ENCODE measurements around the gene POLE4.

Gene POLE4

DNA sequence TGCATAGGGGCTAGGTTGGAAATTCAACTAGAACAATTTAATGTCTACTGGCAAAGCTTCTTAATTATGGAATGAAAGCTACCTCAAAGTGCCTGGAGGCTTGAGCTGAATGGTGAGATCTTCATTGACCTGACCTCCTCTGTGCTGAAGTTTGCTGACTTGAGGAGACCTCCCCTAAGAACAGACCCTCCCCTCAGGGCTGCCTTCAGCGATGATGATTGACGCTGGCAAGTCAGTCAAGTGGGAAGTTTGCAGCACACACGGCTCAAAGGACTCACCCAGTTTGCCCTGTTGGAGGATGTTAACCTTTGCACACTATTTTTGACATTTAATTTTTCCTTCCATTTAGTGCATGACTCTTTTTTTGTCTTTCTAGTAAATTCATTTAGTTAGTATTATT is 17.2 kb upstream of the POLE4 start:
- no peak for DNase-seq

DNA sequence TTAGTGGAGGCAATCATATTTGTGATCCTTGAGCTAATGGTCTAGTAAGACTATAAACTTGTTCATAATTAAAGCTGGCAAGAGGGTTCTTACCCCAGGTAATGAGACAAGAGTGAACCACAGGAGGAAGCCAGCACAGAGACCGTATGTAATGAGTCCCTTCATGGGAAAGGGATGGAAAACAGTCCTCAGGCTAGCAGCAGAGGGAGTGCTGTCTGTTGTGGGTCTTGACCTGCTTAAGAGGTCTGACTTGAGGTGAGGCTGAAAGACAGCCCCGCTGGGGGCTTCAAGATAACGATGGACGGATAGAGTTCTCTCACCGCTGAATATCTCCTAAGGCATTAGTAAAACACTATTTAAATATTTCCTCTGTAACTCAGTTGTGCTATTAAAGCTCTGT is 16.2 kb upstream of the POLE4 start:
- no peak for DNase-seq

DNA sequence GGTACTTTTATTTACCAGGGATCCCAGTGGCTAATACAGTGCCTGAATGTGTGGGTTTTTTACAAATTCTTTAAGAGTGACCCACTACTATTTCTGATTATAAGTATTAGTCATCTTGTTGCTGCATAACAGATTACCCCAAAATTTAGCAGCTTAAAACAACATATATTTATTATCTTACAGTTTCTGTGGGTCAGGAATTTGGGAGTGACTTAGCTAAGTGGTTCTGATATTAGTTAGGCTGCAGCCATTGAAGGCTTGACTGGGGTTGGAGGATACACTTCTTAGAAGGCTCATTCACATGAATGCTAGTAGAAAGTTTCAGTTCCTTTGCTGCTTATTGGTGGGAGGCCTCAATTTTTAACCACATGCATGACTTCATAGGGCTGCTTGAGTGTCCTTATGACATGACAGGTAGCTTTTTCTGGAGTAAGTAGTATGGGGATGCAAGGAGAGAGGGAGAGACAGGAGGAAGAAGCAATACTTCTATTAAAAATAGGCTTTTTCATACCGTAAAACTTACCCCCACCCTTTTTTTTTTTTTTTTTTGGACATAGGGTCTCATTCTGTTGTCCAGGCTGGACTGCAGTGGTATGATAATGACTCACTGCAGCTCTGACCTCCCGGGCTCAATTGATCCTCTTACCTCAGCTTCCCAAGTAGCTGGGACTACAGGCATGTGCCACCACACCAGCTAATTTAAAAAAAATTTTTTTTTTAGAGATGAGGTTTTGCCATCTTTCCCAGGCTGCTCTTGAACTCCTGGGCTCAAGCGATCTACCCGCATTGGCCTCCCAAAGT is 13.3 kb upstream of the POLE4 start:
- DNase-seq: no peak

DNA sequence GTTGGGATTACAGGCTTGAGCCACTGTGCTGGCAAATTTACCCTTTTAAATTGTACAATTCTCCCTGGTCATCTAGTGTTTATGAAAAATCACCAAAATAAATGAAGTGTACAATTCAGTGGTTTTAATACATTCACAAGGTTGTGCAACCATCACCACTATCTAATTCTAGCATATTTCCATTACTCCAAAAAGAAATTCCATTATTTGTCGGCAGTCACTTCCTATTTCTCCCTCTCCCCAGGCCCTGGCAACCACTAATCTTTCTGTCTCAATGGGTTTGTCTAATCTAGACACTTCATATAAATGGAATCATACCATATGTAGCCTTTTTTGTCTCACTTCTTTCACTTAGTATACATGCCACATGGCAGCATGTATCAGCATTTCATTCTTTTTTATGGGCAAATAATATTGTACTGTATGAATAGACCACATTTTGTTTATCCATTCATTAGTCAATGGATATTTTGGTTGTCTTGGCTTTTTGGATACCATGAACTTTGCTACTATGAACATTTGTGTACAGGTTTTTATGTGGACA is 12.6 kb upstream of the POLE4 start:
- no peak for DNase-seq

DNA sequence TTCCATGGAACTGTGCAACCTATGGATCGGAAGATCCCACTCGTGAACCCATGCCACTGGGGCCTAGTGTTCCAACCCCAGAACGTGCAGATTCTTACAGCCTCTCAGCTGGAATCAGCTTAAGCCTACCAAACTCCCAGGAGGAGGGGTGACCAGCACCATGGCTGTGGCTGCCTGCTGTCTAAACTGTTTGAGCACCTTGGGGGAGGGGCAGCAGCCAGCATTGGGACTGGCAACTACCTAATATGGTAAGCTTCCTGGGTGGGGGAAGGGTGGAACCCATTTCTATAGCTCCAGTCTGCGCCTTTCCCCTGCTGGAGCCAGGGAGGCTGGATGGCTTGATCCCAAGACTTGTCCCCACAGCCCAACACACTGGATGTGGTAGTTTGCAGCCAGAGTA is 10.7 kb upstream of the POLE4 start:
- DNase-seq: no peak

DNA sequence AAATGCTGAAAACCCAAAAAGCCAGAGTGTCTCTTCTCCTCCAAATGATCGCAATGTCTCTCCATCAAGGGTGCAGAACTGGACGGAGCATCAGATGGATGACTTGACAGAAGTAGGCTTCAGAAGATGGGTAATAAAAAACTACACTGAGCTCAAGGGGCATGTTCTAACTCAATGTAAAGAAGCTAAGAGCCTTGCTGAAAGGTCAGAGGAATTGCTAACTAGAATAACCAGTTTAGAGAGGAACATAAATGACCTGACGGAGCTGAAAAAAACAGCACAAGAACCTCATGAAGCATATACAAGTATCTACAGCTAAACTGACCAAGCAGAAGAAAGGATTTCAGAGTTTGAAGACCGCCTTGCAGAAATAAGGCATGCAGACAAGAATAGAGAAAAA is 9.7 kb upstream of the POLE4 start:
- DNase-seq: no peak

DNA sequence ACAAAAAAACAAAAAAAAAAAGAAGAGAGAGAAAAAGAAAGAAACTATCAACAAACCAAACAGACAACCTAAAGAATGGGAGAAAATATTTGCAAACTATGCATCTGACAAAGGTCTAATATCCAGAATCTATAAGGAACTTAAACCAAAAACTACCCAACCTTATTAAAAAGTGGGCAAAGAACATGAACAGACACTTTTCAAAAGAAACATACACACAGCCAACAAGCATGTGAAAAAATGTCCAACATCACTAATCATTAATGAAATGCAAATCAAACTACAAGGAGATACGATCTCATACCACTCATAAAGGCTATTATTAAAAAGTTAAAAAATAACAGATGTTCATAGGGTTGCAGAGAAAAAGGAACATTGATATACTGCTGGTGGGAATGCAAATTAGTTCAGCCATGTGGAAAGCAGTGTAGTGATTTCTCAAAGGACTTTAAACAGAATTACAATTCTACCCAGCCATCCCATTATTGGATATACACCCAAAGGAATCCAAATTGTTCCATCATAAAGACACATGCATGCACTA is 7.2 kb upstream of the POLE4 start:
- DNase-seq: no peak

DNA sequence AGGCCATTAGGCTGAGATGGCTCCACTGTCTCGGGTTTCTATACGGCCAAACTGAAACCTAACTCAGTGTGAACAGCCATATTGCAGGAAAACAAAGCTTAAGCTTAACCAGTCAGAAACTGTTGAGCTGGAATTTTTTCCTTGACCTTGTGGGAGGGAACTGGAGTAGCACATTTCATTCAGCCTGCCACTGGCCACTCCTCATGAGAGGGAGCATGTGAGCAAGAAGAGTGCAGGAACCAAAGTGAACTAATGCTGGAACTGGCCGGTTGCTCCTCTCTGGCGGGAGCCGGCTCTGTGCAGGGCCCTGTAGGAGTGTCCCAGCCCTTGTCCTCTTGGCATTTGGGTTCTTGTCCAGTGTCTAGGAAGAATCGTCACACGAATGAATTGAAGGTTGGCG is 5.9 kb upstream of the POLE4 start:
- DNase-seq: no peak

DNA sequence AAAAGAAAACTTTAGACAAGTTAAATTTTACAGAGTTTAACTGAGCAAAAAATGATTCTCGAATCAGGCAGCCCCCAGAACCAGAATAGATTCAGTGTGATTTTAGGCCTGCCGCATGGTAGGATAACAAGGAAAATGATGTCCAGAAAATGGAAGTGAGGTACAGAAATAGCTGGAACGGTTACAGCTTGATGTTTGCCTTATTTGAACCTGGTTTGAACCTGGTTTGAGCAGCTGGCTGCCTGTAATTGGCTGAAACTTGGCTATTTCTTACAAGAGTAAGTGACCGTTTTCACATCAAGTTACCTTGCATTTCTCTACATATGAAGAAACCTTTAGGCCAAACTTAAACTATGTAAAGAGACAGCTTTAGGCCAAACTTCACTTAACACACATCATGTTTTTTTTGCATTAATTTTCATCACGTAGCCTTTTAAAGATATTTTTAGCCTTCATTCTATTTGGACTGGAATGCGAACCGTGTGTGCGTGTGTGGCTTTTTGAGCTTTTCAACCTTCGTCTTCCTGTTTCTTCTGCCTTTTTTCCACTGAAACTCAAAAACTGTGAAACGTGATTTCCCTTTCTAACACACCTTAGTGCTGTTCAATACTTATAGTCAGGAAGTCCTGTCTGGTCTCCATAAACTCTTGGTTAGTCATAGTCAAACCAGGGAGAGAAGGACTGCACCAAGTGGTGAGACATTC is 4.5 kb upstream of the POLE4 start:
- DNase-seq: no peak

DNA sequence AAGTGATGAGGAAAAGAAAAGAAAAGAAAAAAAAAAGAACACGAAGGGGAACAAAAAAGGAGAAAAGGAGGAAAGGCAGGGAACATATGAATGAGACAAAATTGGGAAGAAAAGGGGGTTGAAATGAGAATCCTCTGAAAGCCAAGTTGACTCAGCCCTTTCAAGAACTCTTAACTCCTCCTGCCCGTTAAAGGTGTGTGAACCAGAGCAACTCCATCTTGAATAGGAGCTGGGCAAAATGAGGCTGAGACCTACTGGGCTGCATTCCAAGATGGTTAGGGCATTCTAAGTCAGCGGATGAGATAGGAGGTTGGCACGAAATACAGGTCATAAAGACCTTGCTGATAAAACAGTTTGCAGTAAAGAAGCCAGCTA is 4.0 kb upstream of the POLE4 start:
- DNase-seq: no peak

DNA sequence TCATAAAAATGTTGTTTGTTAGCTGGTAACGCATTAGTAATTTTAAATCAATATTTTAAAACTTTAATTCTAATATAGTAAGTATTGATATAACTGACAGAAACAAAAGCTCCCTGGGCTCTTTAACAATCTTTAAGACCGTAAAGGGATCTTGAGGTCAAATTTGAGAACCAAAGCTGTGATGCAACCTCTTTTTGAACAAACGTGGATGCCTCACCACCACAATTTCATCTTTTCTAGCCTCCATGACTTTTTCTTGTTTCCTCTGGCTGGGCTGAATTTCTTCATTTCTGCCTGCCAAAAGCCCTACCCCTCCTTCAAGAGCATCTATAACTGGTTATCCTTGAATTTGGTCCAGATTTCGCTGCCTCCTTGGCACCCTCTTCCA is 563 bp upstream of the POLE4 start:
- DNase-seq: no peak

DNA sequence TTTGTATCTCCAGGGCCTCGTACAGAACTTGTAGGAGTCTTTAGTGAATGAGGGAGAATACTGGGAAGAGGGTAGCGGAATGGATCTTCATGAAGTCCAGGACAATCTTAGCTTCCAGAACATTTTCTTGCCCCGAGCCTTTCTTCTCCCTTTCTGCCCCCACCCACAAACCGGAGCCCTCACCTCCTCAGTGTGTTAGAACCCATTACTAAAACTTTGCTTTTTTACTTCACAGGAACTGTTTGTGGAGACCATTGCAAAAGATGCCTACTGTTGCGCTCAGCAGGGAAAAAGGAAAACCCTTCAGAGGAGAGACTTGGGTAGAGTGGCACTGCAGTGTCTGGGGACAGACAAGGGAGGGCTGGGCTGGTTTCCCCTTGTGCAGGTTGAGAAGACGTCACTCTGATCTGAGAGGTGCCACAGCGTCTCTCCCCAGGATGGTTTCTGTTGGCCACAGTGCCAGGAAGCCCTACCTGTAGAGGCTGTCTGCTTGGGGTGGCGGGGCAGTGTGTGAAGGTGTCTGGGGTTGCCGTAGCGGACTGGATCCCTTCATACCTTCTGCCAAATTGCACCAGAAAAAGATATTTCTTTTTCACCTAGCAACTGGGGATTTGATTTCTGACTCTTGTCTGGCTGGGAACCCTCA is 786 bp downstream of the POLE4 start:
- no peak for DNase-seq

DNA sequence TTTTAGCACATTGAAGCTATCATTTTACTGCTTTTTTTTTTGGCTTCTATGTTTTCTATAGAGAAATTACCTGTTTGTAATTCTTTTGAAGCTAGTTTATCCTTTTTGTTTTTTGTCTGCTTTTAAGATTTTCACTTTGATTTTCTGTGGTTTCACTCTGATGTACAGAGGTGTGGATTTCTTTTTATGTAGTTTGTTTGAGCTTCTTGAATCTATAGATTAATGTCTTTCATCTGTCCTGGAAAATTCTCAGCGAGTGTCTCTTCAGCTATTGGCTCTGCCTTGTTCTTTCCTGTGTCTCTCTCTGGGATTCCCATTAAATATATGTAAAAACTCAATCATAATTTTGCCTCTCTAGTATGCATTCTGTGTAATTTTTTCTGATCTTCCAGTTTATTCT is 8.4 kb downstream of the POLE4 start:
- DNase-seq: no peak

DNA sequence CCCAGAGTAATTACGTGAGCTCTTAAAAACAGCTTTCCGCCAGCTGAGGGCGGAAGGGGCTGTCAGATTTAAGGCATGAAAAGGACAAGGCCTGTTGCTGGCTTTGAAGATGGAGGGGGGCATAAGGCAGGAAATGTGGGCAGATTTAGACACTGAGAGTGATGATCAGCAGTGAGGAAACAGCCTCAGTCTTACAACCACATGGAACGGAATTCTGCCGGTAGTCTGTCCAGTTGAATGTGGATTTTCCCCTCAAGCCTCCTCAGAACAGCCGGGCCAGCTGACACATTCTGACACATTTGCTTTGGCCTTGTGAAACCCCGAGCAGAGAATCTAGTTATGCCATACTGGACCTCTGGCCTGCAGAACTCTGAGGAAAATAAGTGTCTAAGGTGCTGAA is 16.6 kb downstream of the POLE4 start:
- DNase-seq: no peak

DNA sequence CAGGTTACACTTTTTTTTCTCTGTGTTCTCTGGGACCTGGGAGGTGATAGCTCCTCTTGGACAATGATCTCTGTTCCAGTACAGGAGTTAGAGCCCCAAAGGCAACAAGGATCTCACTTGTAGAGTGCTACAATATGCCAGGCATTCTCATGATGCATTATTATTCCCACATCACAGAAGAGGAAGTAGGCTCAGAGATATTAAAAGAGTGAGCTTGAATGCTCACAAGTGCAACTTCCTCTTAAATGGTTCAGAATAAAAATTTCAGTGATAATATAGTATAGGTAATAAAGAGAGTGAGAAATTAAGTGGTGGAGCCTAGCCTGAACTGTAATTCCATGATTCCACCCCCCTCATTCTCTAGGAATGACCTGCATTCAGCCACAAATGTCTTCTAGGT is 21.4 kb downstream of the POLE4 start:
- no peak for DNase-seq

DNA sequence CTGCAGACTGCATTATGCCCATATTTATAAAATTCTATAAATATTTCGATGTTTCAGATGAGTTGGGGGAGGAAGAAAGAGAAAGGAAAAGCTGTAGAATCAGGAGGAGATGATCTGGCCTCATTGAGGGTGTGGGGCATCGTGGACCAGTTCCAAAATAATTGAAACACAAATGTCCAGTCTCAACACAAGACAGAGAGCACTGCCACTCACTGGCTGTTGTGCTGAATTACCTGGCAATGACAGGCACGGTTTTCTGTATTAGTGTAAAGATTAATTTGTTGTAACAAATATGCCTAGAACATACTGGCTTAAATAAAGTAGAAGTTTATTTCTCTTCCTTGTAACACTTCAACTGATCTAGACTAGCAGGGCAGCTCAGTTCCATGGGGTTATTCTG is 24.1 kb downstream of the POLE4 start:
- no peak for DNase-seq

DNA sequence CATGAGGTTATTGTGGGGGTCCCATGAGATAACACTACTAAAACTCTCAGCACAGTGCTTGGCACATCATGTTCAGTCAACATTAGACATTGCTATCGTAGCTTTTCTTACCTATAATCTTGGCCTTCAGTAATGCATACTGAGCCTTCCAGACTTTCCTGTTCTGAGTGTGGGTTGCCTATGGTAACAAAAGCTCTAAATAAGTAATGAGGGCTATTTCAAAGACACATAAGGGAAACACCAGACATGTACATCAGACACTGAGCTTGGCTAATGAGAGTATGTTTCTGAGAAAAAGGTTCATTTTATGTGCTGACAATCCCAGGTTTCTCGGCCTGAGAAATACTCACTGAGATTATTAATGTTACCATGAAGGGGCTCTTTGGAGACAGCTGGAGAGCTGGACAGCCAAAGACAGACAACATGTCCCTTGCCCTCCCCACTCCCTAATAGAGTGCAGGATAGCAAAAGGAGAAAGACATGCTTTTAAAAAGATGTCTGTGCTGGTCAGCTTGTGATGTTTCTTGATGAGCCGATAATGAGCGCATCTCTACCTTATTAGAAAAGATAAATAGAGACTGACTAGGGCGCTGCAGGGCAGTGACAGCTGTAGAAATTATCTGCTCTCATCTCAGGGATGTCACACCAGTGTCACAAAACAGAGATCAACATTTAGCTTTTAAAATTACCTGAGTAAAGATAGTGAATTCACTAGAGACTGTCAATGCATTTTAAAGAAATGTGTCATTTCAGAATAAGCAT is 25.4 kb downstream of the POLE4 start:
- no peak for DNase-seq

DNA sequence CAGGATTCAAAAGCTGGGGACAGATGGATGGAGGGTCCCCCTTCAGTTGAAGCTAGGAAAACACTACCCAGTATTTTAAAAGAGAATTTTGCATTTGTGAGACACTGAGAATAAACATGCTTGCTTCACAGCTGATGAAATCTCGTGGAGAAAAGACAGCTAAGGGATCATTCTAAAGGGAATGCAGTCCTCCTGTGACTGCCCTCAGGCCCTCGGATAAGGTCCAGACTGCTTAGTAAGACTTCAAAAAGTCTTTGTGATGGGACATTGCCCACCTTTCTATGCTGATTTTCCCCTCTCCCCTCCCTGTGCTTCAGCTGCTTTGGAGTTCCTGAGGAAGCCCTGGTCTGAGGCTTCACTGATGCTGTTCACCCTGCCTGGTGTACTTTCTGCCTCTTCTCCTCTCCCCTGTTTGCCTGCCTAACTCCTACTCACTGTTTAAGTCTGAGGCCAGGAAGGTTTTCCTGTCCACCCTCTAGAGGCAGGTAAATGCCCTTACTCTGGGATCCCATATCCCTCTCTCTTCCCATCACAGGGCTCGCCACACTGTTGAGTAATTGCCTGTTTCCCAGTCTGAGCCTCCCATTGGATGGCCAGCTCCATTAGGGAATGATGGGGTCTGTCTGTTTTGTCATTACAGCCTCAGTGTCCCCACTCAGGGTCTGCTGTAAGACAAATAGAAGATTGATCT is 26.6 kb downstream of the POLE4 start:
- no peak for DNase-seq

DNA sequence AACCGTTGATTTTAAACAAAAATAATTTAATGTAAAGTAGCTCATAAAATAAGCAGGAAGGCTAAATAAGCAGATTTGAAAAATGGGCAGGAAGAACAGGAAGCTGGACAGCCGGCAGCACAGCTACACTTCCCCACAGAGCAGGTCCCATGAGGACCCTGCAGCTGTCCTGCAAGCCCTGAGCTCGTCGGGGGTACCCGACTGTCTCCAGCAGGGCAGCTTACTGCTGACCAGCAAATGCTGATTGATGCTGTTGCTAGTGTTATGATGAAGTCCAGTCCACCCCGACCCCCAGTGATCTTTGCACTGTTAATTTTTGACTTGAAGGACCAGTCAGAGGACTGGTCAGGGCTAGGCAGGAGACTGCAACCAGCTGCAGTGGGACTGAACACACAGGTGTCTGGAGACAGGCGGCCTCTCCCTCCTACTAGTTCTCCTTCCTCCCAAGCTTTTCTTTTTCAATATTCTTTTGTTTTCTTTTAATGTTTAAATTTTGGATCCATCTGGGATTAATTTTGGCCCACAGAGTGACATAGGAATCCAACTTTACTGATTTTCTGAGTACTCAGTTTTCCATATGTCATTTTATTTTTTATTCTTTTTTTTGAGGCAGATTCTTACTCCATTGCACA is 27.7 kb downstream of the POLE4 start:
- no peak for DNase-seq

DNA sequence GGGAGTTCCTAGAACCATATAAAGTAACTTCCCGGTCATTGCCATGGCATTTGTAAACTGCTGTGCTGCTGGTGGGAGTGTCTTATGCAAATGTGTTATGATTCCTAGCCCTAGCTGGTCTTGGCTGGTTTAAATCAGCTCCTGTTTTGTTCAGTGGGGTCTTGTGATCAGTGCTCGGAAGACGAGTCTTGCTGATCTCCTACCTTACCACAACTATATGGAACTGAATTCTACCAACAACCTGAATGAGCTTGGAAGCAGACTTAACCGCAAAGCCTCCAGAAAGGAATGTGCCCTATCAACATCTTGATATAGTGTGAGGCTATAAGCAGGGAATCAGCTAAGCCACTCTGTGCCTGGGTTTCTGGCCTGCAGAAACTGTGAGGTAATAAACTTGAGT is 33.5 kb downstream of the POLE4 start:
- no peak for DNase-seq

DNA sequence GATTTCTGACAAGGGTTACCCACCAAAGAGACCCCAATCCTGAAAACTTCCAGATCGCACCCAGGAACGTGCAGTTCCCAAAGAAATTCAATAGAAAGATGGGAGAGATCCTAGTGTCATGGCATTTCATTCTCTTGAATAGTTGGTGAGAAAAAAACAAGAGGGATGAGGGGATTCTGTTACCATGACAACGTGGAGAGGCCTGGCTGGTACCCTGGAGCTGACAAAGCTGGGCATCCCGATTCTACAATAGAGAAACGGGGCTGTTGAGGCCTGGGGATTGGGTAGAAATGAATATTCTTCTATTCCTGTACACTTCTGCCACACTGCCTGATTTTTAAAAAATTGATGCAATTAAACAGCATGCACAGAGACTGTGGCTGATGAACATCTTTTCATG is 41.0 kb downstream of the POLE4 start:
- no peak for DNase-seq

DNA sequence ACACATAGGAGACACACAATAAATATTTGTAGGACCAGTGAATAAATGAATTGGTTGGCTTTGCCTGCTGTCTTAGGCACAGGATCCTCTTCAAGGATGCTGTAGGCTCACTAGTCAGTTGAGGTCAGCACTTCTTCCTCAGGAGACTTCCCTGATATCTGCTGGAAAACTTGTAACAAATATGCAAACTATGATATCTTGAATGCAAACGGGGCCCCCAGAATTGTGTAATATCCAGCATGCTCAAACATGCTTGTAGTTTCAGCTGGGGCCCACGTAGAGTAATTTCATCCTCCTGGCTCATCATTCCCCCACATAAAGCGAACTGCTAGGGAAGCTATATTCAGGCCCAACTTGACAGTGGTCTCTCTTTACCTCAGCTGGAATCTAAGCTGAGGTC is 43.6 kb downstream of the POLE4 start:
- no peak for DNase-seq
